Activated CD8-positive, alpha-beta memory T cell treated with anti-CD3 and anti-CD28 coated beads, Interleukin-2, amount 50 U/mL, for 1 hour (primary cell): ENCODE data around the gene GLI3.

Source experiments
- DNase-seq: peaks from one replicate; pipeline ENCODE4 v3.0.0-alpha.2; 2020; ENCODE audit errors: extremely low read depth

Gene GLI3

DNA sequence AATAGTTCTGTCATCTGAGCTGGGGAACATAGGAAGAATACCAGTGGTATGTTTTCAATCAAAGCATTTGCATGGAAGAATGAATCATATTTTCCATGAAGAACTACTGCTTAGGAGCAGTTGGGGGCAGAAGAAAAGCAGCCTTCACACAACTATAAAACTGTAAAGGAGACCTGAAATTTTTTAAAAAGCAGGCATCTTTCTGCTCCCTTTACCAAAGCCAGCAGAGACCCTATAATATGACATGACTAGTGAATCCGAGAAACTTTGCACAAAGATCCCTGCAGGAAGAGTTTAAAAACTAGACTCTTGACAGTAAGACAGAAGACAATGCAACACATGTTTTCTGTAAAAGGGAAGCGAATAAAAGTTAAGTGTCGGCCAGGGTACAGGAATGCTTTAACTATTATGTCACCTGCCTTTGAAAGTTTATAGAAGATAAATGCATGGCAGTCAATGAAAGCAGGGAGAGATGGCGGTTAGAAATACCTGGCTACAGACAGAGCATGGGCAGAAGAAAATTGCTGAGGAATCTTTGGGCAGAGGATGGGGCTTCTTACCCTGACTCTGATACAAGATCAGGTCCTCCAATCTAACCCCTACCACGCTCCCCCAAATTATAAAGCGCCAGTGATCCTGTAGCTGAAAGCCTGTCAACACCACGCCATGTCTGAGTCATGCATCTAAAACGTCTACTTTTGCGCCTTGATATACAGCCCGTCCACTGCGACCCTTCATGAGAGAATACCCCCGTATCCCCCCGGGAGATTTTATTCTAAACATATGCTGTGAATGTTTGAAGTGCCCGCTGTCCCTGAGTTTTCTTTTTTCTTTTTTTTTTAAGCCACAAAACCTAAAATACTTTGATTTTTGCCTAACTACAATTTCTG is 93.1 kb downstream of the GLI3 start:
- no peak for DNase-seq

DNA sequence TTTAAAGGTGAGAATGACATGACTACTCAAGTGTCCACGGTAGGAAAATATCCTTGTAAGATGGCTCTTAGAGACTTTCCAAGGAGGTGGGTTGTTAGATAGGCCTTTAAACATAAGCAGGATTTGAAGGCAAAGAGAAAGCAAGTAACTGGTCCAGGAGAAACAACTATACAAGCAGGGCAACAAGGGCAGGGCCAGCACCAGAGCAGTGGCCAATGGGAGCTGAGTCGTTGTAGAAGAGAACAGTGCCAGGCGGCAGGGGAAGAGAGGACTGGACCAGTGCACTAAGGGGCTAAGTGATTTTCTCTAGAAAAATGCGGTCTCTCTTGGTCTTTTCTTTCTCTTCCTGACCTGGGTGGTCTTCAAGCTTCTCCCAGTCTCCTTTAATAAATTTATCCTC is 94.9 kb downstream of the GLI3 start:
- no peak for DNase-seq

DNA sequence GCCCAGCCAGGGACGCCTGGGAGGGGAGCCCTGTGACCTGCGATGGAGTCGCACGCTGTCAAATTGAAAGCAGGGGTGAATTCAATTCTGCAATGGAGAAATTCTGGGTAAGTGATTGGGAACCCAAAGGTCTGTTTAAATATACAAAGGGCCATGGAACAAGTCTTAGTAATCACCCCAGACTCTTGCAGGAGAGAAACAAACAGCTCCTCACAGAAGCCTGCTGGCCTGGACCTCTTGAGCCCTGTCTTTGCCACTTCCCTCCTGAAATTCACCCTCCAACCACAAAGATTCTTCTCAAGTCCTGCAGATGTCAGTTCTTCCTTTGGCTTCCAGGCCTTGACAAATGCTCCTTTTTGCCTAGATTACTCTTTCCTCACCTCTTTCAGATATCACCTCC is 97.3 kb downstream of the GLI3 start:
- no peak for DNase-seq

DNA sequence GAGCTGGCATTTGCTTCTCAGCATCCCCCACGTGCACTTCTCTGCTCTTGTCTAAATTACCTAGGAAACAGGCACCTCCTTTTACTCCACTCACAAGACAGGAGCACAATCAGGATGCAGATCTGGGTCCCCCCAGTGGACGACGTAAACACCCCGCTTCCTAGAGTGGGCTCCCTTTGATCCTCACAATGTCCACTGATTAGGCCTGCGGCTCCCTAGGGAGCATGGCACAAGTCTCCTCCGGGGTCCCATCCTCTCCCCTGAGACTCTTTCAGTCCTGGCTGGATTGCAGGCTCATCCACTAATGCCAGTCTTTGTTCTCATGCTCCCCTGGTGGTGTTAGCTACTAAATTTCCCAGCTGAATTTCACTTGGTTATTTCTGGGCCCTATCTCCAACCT is 98.3 kb downstream of the GLI3 start:
- DNase-seq, result no peak

DNA sequence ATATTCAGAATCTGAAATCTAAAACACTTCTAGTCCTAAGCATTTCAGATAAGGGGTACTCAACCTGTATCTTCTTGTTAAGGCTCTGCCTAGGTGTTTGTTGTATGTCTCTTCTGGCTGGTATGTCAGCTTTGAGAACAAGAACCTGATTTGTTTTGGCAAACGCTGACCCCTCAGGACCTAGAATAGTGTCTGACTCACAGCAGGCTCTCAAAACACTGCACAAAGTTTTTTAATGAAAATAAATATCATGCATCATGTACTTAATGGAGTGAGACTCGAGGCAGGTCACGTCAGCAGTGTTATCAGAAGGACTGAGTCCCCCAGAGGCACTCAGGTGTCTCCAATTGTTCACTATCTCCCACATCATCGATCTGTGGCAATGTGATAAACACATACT is 99.1 kb downstream of the GLI3 start:
- DNase-seq, result no peak

DNA sequence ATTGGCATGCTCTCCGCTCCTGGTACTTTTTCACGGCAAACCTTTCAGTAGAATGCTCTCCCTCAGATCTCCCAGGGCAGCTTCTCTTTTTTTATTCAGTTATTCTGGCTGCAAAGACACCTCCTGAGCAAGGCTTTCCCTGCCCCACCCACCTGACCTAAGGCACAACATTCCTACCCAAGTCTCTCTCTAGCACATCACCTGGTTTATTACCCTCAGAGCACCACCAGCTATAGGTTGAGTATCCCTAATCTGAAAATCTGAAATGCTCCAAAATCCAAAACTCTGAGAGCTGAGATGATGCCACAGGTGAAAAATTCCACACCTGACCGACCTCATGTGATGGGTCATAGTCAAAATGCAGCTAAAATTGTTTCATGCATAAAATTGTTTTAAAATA is 99.6 kb downstream of the GLI3 start:
- DNase-seq, result no peak

DNA sequence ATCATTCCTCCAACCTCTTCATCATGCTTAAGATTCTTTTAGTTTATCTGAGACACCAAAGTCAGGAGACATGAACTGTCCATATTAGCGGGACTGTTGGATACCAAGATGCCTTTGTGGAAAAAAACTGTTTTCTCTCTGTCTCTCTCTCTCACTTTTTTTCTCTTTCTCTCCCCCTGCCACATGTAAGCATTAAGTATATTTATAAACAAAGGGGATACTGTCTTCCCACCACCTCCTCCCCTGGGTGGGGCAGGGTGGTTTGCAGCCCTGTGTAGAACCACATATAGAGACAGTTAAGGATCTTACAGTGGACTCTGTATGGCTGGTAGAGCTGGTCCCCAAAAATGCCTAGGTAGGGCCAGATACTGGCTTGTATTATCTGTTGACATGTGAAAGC is 101.3 kb downstream of the GLI3 start:
- DNase-seq, result no peak

DNA sequence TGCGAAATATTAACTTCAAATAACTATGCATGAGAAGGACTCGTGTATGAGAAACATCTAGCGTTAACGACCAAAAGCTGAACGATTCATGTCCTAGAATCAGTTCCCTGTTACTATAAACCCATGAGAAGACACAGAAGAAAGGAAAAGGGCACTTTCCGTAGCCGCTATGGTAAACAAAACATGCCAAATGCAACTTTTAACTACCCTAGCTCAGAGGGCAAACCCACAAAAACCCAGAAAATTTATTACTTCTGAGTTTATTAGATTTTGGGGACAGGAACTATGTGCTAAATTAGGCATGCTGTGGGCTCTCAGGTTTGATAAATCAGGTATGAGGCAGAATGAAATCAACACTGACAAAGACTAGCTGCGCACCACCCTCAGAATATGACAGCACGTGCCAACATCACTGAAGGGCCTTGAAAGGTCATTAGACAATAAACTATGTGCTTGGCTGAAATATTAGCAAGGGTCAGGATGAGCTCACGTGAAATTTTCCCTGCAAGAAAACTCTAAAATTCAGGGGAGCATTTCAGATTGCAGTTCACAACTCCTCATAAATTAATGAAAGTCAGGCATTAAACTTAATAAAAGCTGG is 102.6 kb downstream of the GLI3 start:
- no peak for DNase-seq

DNA sequence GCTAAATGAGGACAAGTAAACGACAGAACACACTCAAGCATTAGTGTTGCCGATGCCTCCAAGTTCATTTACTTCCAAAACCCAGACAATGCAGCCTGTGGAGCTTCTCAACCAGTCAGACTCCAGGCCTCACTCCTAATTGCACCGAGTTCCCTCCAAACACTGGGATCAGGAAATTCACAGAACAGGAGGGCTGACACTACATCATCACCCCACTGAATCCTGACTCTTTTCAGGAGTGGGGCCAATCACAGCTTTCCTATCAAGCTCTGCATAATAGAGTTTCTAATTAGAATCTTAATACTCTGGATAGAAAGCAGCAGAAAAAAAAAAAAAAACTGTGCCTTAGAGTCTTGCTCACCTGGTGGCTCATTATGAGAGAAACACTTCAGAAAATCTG is 103.7 kb downstream of the GLI3 start:
- no peak for DNase-seq

DNA sequence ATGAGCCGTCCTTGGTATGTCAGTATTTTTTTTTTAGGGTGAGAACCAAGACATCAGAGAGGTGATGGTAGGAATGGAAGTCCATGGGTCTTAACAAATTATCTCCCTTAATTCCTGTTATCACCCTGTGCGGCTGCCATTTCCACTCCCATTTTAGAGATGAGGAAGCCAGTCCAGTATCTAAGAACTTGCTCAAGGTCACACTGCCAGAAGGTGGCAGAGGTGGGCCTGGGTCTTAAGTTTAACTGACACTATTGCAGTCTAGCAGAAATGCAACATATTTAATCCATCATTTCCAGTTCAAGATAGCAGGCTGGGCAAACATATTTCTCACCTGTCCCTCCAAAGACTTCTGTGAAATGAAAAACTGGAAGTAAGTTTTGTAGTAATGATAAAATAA is 108.3 kb downstream of the GLI3 start:
- DNase-seq, result no peak

DNA sequence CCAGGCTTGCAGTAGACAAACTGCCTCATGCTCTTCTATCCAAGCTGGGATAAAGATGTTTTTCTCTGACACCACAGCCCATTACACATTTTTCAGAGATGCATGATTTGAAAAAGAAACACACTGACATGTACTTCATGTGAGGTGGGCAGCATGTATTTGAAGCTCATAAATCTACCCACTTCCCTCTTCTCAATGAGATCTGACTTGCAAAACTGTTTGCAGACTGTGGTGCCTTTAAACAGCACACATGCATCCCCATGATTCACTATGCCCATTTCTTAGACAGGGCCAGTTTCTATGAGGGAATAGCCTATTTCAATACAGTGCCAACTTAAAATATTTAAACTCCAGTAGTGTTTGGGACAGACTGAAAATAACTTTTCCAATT is 109.8 kb downstream of the GLI3 start:
- no peak for DNase-seq

DNA sequence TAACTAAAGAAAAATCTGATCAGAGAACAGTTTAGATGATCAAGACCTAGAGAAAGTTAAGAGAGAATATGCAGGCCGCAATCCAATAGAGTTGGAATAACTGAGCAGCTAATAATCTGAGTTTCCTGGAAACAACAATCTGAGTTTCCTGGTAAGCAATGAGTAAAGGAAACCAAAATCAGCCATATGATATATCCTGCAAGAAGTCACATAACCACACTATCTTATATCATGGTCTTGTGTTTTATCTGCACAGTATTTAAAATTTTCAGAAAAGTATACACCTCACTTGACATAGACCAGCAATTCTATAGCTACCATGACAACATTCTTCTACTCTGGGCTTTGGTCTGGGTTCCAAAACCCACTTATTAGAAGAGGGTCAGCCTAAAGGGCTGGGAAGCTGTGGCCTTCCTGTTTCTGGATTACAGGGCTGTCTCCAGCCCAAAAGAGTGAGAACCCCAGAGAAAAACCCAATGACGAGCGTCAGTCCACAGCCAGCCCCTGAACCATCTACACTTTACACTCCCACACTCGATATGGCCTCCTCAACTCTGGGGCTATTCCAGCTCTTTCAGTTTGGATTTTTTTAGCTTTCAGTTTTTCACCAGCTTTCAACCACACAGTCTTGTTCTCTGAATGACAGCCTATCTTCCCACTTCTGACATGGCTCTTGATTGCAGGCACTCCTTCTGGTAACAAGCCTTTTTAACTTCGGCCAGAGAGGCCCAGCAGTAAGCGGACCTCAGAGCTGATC is 110.4 kb downstream of the GLI3 start:
- DNase-seq, result no peak

DNA sequence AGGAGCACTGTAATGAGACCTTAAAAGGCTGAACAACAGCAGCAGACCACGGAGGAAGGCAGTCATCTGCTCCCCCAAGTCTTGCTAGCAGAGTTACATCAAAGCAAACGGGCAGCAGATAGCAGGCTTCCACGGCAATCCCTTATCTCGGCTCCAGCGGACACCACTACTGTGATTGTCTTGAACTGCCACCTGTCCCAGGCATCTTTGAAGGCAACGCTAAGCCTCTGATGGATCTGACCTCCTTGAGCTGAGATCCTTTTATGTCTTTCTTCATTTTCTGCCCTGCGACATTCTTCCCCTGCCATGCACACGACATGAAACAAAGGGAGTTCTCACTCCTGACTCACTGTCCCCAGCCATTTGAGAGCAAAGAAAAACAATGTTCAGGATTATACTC is 111.7 kb downstream of the GLI3 start:
- DNase-seq, result no peak

DNA sequence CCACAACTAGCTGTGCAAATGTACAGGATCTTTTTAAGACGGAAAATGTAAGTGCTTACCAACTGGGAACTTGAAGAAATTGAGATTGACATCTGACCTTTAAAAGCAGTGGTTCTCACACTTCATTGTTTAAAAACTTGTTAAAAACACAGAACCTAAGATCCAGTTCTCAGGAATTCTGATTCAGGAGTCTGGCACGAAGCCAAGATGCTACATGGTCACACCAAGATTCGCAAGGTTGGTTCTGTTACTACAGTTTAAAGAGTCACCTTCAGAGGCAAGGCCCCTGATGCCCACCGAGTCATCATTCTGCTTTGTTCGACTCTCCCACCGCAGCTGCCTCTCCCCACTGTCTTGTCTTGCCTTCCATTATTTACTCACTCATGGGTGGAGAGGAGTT is 113.3 kb downstream of the GLI3 start:
- DNase-seq, result no peak

DNA sequence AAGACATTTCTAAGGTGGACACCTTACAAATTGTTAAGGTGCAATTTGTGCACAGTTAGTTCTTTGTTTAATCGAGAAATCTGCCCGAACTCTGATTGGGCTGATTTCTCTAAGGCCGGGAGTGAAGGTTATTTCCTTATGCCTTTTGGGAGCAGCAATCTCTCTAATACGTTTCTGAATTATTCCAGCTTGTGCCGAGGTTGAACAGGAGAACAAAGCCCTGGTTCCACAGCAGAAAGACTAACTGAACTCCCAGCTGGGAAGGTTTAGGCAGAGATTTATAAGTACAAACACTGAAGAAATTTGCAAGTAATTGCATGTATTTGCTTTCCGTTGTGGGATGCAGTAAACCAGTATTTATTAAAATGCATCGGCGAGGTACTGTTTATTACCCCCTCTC is 116.8 kb downstream of the GLI3 start:
- no peak for DNase-seq

DNA sequence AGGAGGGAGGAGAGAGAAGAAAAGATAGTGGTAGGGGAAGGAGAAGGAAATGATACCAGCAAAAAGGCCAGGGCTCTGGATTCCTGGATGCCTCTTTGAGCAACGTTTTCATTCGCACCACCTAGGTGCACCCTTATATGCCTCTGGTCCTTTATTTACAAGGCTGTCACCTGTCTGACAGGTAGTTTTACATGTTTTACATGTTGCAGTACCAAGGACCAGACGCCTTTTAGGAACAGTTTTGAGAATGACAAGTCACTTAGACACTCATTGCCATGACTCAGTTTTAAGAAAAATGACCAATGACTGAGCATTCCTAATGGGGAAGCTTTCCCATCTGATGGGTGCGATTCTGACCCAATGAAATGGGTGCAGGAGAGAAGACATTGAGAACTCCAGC is 119.8 kb downstream of the GLI3 start:
- no peak for DNase-seq

DNA sequence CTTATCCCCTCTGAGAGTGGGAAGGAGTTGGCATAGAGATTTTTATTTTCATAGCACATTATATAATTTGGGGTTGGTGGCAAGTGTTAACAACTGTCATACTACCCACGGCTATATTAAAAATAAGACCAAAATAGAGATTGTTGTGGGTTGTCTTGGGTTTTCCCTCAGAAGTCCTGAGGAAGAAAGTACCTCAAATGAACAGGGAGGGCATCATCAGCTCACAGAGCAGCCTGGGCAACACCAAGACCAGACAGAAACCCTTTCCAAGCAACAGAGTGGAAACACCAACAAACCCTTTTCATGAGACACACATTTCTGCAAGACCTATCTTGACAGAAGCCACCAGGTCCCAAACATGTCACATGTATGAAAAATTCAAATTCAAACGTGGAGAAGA is 121.2 kb downstream of the GLI3 start:
- DNase-seq, result no peak

DNA sequence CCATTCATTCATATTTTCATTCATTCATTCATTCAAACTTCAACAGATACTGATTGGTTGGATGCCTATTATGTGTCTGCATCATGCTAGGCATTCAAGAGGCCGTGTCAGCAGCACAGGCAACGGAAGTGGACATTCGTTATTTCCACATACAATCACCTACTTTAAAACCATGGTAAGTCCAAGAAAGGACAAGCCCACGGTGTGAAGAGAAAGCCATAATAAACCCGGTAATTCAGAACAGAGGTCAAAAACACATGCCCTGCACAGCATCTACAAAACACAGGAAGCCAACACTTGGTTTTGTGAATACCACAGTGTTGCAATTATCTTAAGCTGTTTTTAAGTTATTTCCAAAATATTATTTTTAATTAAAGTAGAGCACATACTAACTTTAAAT is 126.7 kb downstream of the GLI3 start:
- no peak for DNase-seq

DNA sequence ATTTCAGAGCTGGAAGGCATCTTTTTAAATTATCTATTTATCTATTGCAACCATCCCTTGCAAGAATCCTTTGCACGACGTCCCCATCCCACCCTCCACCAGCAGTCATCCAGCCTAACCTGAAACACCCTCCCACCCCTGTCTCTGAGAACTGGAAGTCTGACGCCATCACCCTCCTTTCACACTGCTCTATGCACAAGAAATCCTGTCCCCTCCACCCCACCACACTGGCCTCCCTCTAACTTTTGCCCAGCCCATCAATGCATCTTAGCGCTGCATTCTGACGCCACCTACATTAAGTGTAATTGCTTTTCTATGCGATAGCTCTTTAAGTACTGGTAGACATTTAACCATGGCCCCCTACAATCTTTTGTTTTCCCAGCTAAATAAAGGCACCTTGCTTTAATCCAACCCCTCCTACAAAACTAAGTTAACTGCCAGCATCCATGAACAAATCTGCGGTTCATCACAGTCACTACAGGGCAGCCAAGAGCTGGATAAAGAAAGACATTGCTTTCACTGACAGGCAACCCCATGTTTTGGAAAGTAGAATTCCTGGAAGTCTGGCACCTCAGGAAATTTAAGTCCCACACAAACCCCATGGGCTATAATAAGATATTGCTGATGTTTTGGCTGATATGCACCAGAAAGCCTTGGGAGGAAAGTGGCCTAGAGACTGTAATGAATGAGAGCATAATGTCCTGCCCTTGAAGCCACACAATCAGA is 128.0 kb downstream of the GLI3 start:
- DNase-seq, result no peak

DNA sequence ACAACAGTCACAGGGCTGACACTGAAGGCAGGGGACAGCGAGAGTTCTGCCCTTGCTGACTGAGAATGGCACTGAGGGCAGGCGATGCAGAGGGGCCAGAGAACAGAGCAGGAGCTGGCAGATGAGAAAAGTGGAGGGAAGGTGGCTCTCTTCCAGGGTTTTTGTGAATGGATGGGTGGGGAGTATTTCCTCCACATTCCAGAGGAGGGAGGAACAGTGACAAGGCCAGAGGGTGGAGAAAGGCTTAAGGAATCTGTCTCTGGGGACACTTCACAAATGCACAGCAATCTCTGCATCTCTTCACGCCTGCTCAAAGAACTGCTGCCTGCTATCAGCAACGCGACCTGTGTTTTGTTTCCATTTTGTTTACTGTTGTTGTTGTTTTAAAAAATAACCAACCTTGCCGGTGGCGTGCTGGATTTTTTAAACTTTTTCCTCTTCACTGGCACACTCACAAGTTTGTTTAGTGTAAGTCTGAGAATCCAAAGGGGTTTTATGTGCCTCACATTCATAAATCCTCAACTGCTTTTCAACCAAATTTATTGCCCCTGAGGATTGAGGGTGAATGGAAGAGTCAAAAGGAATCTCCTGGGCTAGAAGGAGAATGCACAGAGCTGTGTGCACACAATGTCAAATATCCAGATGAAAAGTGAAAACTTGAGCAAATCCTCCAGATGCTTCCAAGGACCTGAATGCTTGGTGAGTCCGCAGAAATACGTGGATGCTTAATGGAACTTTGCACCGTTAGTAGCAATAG is 129.3 kb downstream of the GLI3 start:
- DNase-seq, result no peak

DNA sequence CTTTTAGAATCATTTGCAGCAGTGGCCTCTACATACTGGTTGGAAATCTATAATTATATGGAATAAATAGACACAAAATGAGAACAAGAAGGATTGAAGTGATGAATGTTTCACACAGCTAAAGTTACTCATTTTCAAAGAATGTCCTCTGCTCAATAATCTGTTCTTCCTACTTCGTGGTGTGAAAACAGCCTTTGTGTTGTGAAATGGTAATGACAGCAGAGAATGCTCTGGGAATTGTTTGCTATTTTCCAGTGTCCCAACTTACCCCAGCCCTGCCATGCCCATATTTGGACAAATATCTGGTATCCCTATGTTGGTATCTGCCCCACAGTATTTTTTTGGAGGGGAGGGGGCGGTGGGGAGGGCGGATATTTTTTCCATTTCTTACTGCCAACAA is 130.4 kb downstream of the GLI3 start:
- no peak for DNase-seq
